NCI-H446 treated with DMSO at 0.1 percent for 48 hours (cell line): Measurements from ENCODE around the gene UBE2G2.
"Not testable (repeated sequence)": the region's sequence is repeated elsewhere in the genome, so short reads cannot be mapped to it uniquely, and the experiment has no call there.

Experiments
- DNase-seq: peaks from one replicate; lab custom pipeline; 2025; lab: John Stamatoyannopoulos, UW

UBE2G2 gene

GRCh38 chr21:44836349-44836665 lies 34.7 kb upstream of the UBE2G2 start:
- DNase-seq, result no peak

GRCh38 chr21:44835647-44835973 lies 34.0 kb upstream of the UBE2G2 start:
- DNase-seq, result no peak

- no peak for DNase-seq
These were observed 33.5 kb upstream of the UBE2G2 start for GRCh38 chr21:44834951-44835646.

GRCh38 chr21:44834231-44834950 lies 32.8 kb upstream of the UBE2G2 start:
- no peak for DNase-seq

- DNase-seq, result no peak
These were observed 32.0 kb upstream of the UBE2G2 start for GRCh38 chr21:44833663-44834062.

- DNase-seq, result not testable (repeated sequence)
These were observed 31.1 kb upstream of the UBE2G2 start for GRCh38 chr21:44832516-44833255.

GRCh38 chr21:44831227-44831860 lies 29.7 kb upstream of the UBE2G2 start:
- no peak for DNase-seq

GRCh38 chr21:44829507-44830092 lies 28.0 kb upstream of the UBE2G2 start:
- DNase-seq, result no peak

GRCh38 chr21:44828362-44829056 lies 26.9 kb upstream of the UBE2G2 start:
- no peak for DNase-seq

GRCh38 chr21:44823179-44823660 lies 21.6 kb upstream of the UBE2G2 start:
- DNase-seq, result no peak

GRCh38 chr21:44822484-44823178 lies 21.0 kb upstream of the UBE2G2 start:
- DNase-seq, result no peak

GRCh38 chr21:44820851-44821250 lies 19.2 kb upstream of the UBE2G2 start:
- no peak for DNase-seq

- DNase-seq, result no peak
These were observed 17.9 kb upstream of the UBE2G2 start for GRCh38 chr21:44819283-44820243.

GRCh38 chr21:44818640-44819011 lies 17.0 kb upstream of the UBE2G2 start:
- DNase-seq, result no peak

- peak; percentile 40 for DNase-seq
These were observed 16.5 kb upstream of the UBE2G2 start, which contains the start of gene SUMO3 for GRCh38 chr21:44817914-44818639. SUMO3 (minus strand) TSS chr21:44818062; CDS start chr21:44817968, 94 bp downstream.

- DNase-seq, result peak; percentile 40
These were observed 15.9 kb upstream of the UBE2G2 start for GRCh38 chr21:44817506-44817880.

GRCh38 chr21:44816761-44817505 lies 15.3 kb upstream of the UBE2G2 start:
- DNase-seq, result no peak
